ENCODE results near the gene DCAF6.

The DCAF6 gene

GRCh38 chr1:167999877-168000276 is 63.4 kb downstream of the DCAF6 start:
- DNase-seq (ENCODE audit: insufficient read length), result no peak
- no peak for FAIRE-seq
- TF ChIP-seq POLR2A (IDR thresholded peaks at IDR 0.05; ENCODE audit: low read depth, low read length), result no peak
- no peak for TF ChIP-seq POLR2AphosphoS5 (IDR thresholded peaks at IDR 0.05; ENCODE audit: low read depth, low read length)
- TF ChIP-seq TAF1 (IDR thresholded peaks at IDR 0.05; ENCODE audit: borderline replicate concordance, low read depth, low read length), result no peak

- TF ChIP-seq POLR2A (IDR thresholded peaks at IDR 0.05; ENCODE audit: low read depth, low read length), result no peak
- TF ChIP-seq POLR2AphosphoS5 (IDR thresholded peaks at IDR 0.05; ENCODE audit: low read depth, low read length), result no peak
- no peak for TF ChIP-seq TAF1 (IDR thresholded peaks at IDR 0.05; ENCODE audit: borderline replicate concordance, low read depth, low read length)
- DNase-seq (ENCODE audit: insufficient read length) (no peak), FAIRE-seq (no peak)
These were observed 64.2 kb downstream of the DCAF6 start for GRCh38 chr1:168000656-168001055.

- no peak for TF ChIP-seq POLR2A (IDR thresholded peaks at IDR 0.05; ENCODE audit: low read depth, low read length)
- TF ChIP-seq TAF1 (IDR thresholded peaks at IDR 0.05; ENCODE audit: borderline replicate concordance, low read depth, low read length), result no peak
- no peak for TF ChIP-seq POLR2AphosphoS5 (IDR thresholded peaks at IDR 0.05; ENCODE audit: low read depth, low read length)
- FAIRE-seq (no peak), DNase-seq (ENCODE audit: insufficient read length) (no peak)
These were observed 64.7 kb downstream of the DCAF6 start for GRCh38 chr1:168001213-168001612.

GRCh38 chr1:168004531-168004930 is 68.0 kb downstream of the DCAF6 start:
- FAIRE-seq, result no peak
- DNase-seq (ENCODE audit: insufficient read length), result no peak
- no peak for TF ChIP-seq TAF1 (IDR thresholded peaks at IDR 0.05; ENCODE audit: borderline replicate concordance, low read depth, low read length)
- TF ChIP-seq POLR2A (IDR thresholded peaks at IDR 0.05; ENCODE audit: low read depth, low read length), result no peak
- no peak for TF ChIP-seq POLR2AphosphoS5 (IDR thresholded peaks at IDR 0.05; ENCODE audit: low read depth, low read length)

GRCh38 chr1:168005529-168005928 is 69.0 kb downstream of the DCAF6 start:
- no peak for FAIRE-seq
- no peak for DNase-seq (ENCODE audit: insufficient read length)
- no peak for TF ChIP-seq POLR2A (IDR thresholded peaks at IDR 0.05; ENCODE audit: low read depth, low read length)

- no peak for TF ChIP-seq POLR2AphosphoS5 (IDR thresholded peaks at IDR 0.05; ENCODE audit: low read depth, low read length)
- no peak for TF ChIP-seq TAF1 (IDR thresholded peaks at IDR 0.05; ENCODE audit: borderline replicate concordance, low read depth, low read length)
- no peak for TF ChIP-seq POLR2A (IDR thresholded peaks at IDR 0.05; ENCODE audit: low read depth, low read length)
- DNase-seq (ENCODE audit: insufficient read length) (no peak), FAIRE-seq (no peak)
These were observed 71.2 kb downstream of the DCAF6 start for GRCh38 chr1:168007691-168008090.

- TF ChIP-seq POLR2AphosphoS5 (IDR thresholded peaks at IDR 0.05; ENCODE audit: low read depth, low read length) (no peak), POLR2A (IDR thresholded peaks at IDR 0.05; ENCODE audit: low read depth, low read length) (no peak), TAF1 (IDR thresholded peaks at IDR 0.05; ENCODE audit: borderline replicate concordance, low read depth, low read length) (no peak)
- DNase-seq (ENCODE audit: insufficient read length), result no peak
- no peak for FAIRE-seq
These were observed 72.1 kb downstream of the DCAF6 start for GRCh38 chr1:168008595-168008994.

GRCh38 chr1:168009322-168009721 is 72.8 kb downstream of the DCAF6 start:
- FAIRE-seq, result no peak
- TF ChIP-seq TAF1 (IDR thresholded peaks at IDR 0.05; ENCODE audit: borderline replicate concordance, low read depth, low read length) (no peak), POLR2A (IDR thresholded peaks at IDR 0.05; ENCODE audit: low read depth, low read length) (no peak), POLR2AphosphoS5 (IDR thresholded peaks at IDR 0.05; ENCODE audit: low read depth, low read length) (no peak)
- no peak for DNase-seq (ENCODE audit: insufficient read length)

- TF ChIP-seq POLR2AphosphoS5 (IDR thresholded peaks at IDR 0.05; ENCODE audit: low read depth, low read length), result no peak
- no peak for TF ChIP-seq POLR2A (IDR thresholded peaks at IDR 0.05; ENCODE audit: low read depth, low read length)
- no peak for TF ChIP-seq TAF1 (IDR thresholded peaks at IDR 0.05; ENCODE audit: borderline replicate concordance, low read depth, low read length)
- FAIRE-seq (no peak), DNase-seq (ENCODE audit: insufficient read length) (no peak)
These were observed 82.9 kb downstream of the DCAF6 start for GRCh38 chr1:168019407-168019806.

GRCh38 chr1:168031198-168031597 is 94.7 kb downstream of the DCAF6 start:
- FAIRE-seq (no peak), DNase-seq (ENCODE audit: insufficient read length) (no peak)
- no peak for TF ChIP-seq TAF1 (IDR thresholded peaks at IDR 0.05; ENCODE audit: borderline replicate concordance, low read depth, low read length)
- TF ChIP-seq POLR2AphosphoS5 (IDR thresholded peaks at IDR 0.05; ENCODE audit: low read depth, low read length), result no peak
- TF ChIP-seq POLR2A (IDR thresholded peaks at IDR 0.05; ENCODE audit: low read depth, low read length), result no peak

GRCh38 chr1:168031627-168032026 is 95.1 kb downstream of the DCAF6 start:
- TF ChIP-seq TAF1 (IDR thresholded peaks at IDR 0.05; ENCODE audit: borderline replicate concordance, low read depth, low read length) (no peak), POLR2A (IDR thresholded peaks at IDR 0.05; ENCODE audit: low read depth, low read length) (no peak), POLR2AphosphoS5 (IDR thresholded peaks at IDR 0.05; ENCODE audit: low read depth, low read length) (no peak)
- DNase-seq (ENCODE audit: insufficient read length) (no peak), FAIRE-seq (no peak)

- no peak for FAIRE-seq
- DNase-seq (ENCODE audit: insufficient read length), result no peak
- no peak for TF ChIP-seq POLR2A (IDR thresholded peaks at IDR 0.05; ENCODE audit: low read depth, low read length)
- TF ChIP-seq TAF1 (IDR thresholded peaks at IDR 0.05; ENCODE audit: borderline replicate concordance, low read depth, low read length), result no peak
- no peak for TF ChIP-seq POLR2AphosphoS5 (IDR thresholded peaks at IDR 0.05; ENCODE audit: low read depth, low read length)
These were observed 95.5 kb downstream of the DCAF6 start for GRCh38 chr1:168032029-168032428.

- no peak for FAIRE-seq
- DNase-seq (ENCODE audit: insufficient read length), result no peak
- no peak for TF ChIP-seq TAF1 (IDR thresholded peaks at IDR 0.05; ENCODE audit: borderline replicate concordance, low read depth, low read length)
- TF ChIP-seq POLR2A (IDR thresholded peaks at IDR 0.05; ENCODE audit: low read depth, low read length), result no peak
- no peak for TF ChIP-seq POLR2AphosphoS5 (IDR thresholded peaks at IDR 0.05; ENCODE audit: low read depth, low read length)
These were observed 98.9 kb downstream of the DCAF6 start for GRCh38 chr1:168035345-168035744.
